NCI-H1105 (cell line): ENCODE results near the gene THADA.
"Not testable (repeated sequence)": the region's sequence is repeated elsewhere in the genome, so short reads cannot be mapped to it uniquely, and the experiment has no call there.

ENCODE experiments used
- DNase-seq: peaks from one replicate; lab custom pipeline; 2025; lab: John Stamatoyannopoulos, UW

The THADA gene

GRCh38 chr2:43595603-43596412 lies at the start of gene THADA:
Gene THADA, minus strand, starts transcription at chr2:43596038. Its CDS starts 3,646 bp downstream, at chr2:43592392.
- DNase-seq, result peak; percentile 97

GRCh38 chr2:43643680-43644079 lies 47.8 kb upstream of the THADA start:
- DNase-seq, result no peak

GRCh38 chr2:43642363-43642762 lies 46.5 kb upstream of the THADA start:
- no peak for DNase-seq

GRCh38 chr2:43637030-43637803 lies 41.4 kb upstream of the THADA start, which contains the start of gene PLEKHH2:
Gene PLEKHH2, plus strand, starts transcription at chr2:43637260. Its CDS starts 7,414 bp downstream, at chr2:43644674.
- peak; percentile 50 for DNase-seq

- DNase-seq, result no peak
Measured at GRCh38 chr2:43636621-43637020, 40.8 kb upstream of the THADA start.

GRCh38 chr2:43636153-43636552 lies 40.3 kb upstream of the THADA start:
- not testable (repeated sequence) for DNase-seq

- peak; percentile 46 for DNase-seq
Measured at GRCh38 chr2:43634604-43635306, 38.9 kb upstream of the THADA start.

- DNase-seq, result no peak
Measured at GRCh38 chr2:43631618-43632317, 35.9 kb upstream of the THADA start.

- peak; percentile 3 for DNase-seq
Measured at GRCh38 chr2:43622931-43623451, 27.2 kb upstream of the THADA start.

- no peak for DNase-seq
Measured at GRCh38 chr2:43619511-43619910, 23.7 kb upstream of the THADA start.

GRCh38 chr2:43616967-43617680 lies 21.3 kb upstream of the THADA start:
- no peak for DNase-seq

- no peak for DNase-seq
Measured at GRCh38 chr2:43612944-43613343, 17.1 kb upstream of the THADA start.

GRCh38 chr2:43611987-43612894 lies 16.4 kb upstream of the THADA start:
- peak; percentile 47 for DNase-seq

GRCh38 chr2:43610361-43610760 lies 14.5 kb upstream of the THADA start:
- no peak for DNase-seq

GRCh38 chr2:43609290-43609918 lies 13.6 kb upstream of the THADA start:
- DNase-seq, result peak; percentile 29

GRCh38 chr2:43605851-43606250 lies 10.0 kb upstream of the THADA start:
- DNase-seq, result no peak

GRCh38 chr2:43605079-43605655 lies 9.3 kb upstream of the THADA start:
- DNase-seq, result peak; percentile 14

- DNase-seq, result no peak
Measured at GRCh38 chr2:43604674-43605073, 8.8 kb upstream of the THADA start.

GRCh38 chr2:43600596-43600995 lies 4.8 kb upstream of the THADA start:
- DNase-seq, result not testable (repeated sequence)
